Measurements from ENCODE around the gene ACE2. TPM values are rescaled to one million over a fixed set of nuclear protein-coding genes. Genes with fewer than 3 reads are reported as not detected.

ACE2 gene
- total RNA-seq, 1 experiment from 2014 or later: not detected

GRCh38 chrX:15576019-15576418 lies 24.7 kb downstream of the ACE2 start:
- DNase-seq (ENCODE audit: low read depth): no peak

DNA sequence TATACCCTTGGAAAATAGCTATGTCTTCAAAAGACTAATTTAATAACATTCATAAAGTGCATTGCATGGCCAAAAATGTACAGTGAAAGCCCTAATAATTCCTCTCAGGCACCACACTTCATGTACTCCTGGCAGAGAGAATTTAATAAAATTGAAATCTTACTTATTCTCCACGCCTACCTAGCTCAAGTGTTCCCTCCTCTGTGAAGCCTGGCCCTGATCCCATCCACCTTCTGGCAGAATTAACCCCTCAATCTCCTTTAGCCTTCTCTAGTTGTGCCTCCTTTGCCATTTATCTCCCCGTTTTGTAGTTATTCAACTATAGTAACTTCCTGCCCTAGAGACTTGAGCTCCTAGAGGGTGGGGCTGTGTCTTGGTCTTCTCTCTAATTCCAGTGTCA lies 26.7 kb downstream of the ACE2 start:
- DNase-seq (ENCODE audit: low read depth): no peak

DNA sequence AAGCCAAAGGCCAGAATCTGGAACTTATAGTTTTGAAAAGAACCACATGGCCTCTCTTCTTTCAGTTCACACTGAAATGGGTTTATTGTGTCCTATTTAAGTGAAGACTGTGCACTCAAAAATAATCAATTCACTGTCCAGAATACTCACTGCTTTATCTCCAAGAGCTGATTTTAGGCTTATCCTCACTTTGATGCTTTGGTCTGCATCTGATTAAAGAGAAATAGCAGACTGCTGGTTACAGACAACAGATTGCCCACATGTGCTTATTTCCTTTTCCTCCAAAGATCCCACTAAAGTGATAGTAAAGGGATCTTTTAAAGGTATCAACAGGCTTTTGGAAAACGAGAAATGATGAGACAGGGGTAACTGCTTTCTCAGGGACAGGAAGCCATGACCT lies 30.6 kb downstream of the ACE2 start:
- DNase-seq (ENCODE audit: low read depth): no peak

- no peak for DNase-seq (ENCODE audit: low read depth)
These were observed 32.7 kb downstream of the ACE2 start for GRCh38 chrX:15567886-15568616.

DNA sequence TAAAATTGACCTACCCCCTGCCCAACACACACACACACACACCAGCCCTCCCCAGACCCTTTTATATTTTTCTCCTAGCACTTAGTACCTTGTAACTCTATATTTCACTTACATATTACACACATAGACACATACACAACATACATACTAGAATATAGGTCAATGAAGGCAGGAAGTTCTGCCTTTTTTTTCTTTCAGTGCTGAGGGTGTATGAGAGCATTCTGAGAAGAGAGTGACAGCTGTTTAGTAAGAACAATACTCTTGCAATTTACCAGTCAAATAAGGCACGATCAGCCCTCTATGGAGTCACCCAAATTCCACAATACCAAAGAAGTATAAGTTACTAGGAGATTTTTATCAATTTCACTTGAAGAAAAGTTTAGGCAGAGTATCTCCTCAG lies 33.5 kb downstream of the ACE2 start:
- DNase-seq (ENCODE audit: low read depth): no peak

GRCh38 chrX:15566244-15566643 lies 34.5 kb downstream of the ACE2 start:
- DNase-seq (ENCODE audit: low read depth): no peak

- DNase-seq (ENCODE audit: low read depth): peak; percentile 49
These were observed 35.7 kb downstream of the ACE2 start for GRCh38 chrX:15564981-15565579.

DNA sequence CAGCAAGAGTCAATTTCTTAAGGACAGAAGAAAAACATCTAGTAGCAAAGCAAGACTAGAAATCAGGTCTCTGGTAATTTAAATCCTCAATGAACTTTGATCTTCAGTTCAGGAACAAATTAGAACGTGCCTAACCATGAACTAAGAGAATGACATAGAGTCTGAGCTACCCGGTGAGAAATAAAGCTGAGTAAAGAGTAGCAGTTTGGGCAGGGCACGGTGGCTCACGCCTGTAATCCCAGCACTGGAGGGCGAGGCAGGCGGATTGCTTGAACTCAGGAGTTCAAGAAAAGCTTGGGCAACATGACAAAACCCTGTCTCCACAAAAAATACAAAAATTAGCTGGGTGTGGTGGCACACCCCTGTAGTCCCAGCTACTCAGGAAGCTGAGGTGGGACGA lies 37.7 kb downstream of the ACE2 start:
- DNase-seq (ENCODE audit: low read depth): no peak

DNA sequence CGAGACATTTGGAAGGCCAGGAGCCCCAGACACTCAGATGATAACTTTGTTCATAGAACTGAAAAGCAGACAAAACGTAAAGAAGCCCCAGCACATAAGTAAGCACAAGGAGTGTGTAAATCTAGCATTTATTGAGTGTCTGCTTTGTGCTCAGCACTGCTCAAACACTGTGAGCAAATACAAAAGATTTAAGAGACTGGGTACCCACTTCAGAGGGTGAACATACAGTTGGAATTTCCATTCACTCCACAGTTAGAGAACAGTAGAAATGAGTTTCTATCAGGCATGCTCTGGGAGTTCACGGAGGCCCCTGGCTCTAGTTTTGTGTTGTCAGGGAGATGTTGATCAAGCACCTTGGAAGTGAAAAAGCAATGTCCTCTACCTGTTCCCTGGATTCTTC lies 39.8 kb downstream of the ACE2 start:
- DNase-seq (ENCODE audit: low read depth): no peak

GRCh38 chrX:15559227-15559626 lies 41.5 kb downstream of the ACE2 start:
- no peak for DNase-seq (ENCODE audit: low read depth)

DNA sequence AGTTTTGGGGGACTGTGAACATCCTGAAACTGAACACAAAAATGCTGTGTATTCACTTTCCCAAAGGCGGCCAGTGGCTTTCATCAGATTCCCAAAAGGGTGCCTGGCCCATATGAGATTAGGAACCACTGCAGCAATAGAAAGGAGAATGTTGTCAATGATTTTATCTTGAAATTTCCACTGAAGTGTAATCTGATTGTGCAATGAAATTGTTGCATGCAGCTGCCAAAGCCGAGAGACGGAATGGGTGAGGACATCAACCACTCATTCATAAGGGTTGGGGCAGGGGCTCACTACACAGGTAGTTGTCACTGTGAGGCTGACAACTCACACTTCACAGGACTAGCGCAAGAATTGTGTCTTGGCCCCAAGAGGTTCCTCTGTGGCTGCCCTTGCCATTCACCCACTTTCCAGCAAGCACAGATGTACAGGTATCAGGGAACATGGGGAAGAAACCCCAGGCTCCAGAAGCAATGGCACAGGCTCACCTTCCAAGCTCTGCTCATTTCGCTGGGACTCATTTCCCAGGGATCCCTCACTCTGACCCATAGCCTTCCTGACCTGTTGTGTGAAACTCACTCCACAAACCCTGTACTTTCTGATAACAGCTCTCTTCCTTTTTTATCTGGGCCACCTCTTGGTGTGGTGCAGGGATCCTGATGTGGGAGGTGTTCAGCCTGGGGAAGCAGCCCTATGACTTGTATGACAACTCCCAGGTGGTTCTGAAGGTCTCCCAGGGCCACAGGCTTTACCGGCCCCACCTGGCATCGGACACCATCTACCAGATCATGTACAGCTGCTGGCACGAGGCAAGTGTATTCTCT lies 51.4 kb downstream of the ACE2 start:
- no peak for DNase-seq (ENCODE audit: low read depth)

GRCh38 chrX:15547356-15547755 lies 53.4 kb downstream of the ACE2 start:
- no peak for DNase-seq (ENCODE audit: low read depth)

- no peak for DNase-seq (ENCODE audit: low read depth)
These were observed 54.0 kb downstream of the ACE2 start for GRCh38 chrX:15546745-15547144.

GRCh38 chrX:15530318-15530717 lies 70.4 kb downstream of the ACE2 start:
- DNase-seq (ENCODE audit: low read depth): no peak

- DNase-seq (ENCODE audit: low read depth): no peak
These were observed 71.6 kb downstream of the ACE2 start for GRCh38 chrX:15529165-15529564.

GRCh38 chrX:15525664-15526416 lies 74.9 kb downstream of the ACE2 start:
- peak; percentile 4 for DNase-seq (ENCODE audit: low read depth)

GRCh38 chrX:15524417-15524816 lies 76.3 kb downstream of the ACE2 start:
- DNase-seq (ENCODE audit: low read depth): peak; percentile 50

DNA sequence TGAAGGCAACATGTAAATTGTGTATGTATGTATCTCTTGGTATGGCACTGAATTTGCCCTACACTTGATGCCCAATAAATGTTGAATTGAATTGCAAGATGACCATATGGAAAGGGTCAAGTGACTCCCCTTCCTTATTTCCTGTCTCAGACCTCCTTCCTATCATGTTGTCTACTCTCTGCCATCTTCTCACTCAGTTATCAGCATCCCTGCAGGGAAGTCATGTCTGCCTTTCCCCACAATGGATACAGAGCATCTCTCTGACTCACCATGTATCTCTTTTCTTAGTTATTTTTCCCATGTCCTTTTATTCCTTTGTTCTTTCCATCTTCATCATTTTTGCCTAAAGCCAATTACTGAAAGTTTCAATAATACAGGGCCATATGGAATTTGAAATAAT lies 77.7 kb downstream of the ACE2 start:
- DNase-seq (ENCODE audit: low read depth): no peak

DNA sequence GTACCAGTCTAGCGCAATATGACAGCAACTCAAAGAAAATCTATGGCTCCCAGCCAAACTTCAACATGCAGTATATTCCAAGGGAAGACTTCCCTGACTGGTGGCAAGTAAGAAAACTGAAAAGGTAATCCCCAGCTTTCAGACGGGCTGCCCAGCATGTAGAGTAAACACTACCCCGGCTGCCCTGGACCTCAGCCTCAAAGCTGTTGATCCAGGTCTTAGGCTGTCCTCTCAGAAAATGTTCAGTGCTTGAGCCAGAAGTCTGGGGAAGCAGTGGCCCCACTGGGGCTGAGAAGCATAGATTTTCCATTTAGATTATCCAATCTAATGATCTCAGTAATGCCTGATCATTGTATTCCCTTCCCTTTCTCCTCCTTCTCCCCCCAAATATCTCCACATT lies 78.3 kb downstream of the ACE2 start:
- DNase-seq (ENCODE audit: low read depth): no peak

- no peak for DNase-seq (ENCODE audit: low read depth)
These were observed 84.8 kb downstream of the ACE2 start for GRCh38 chrX:15515931-15516330.

GRCh38 chrX:15514279-15514678 lies 86.5 kb downstream of the ACE2 start:
- DNase-seq (ENCODE audit: low read depth): no peak

- DNase-seq (ENCODE audit: low read depth): no peak
These were observed 88.3 kb downstream of the ACE2 start for GRCh38 chrX:15512401-15512965.
